BJ (cell line): ENCODE data around the gene PPP2R3B. TPM values are rescaled to one million over a fixed set of nuclear protein-coding genes. Genes with fewer than 3 reads are reported as not detected.

Experiments used
- CTCF ChIA-PET: fragments of 350-600 bp; formaldehyde crosslinking; extraction: SDS; loops from one replicate; lab custom pipeline; 2021; ENCODE audit warnings: antibody characterized with exemption, inconsistent platforms; lab: Yijun Ruan, JAX
- POLR2A ChIA-PET: fragments of 300-600 bp; sonication (Branson Sonifier 250); formaldehyde crosslinking; extraction: SDS; loops from one replicate; lab custom pipeline; 2021; ENCODE audit warnings: antibody characterized with exemption; lab: Charles Lee
- DNase-seq: peaks from one replicate; pipeline ENCODE4 v3.0.0-alpha.2; 2011; ENCODE audit warnings: low read depth
- H3K27me3 ChIP-seq: 2 replicates; pipeline ENCODE4 v1.6.0; 2011; ENCODE audit warnings: low read length; ENCODE audit not compliant: control insufficient read depth, insufficient read depth
- H3K36me3 ChIP-seq: 2 replicates; pipeline ENCODE4 v1.5.1; 2011; ENCODE audit warnings: low read length; ENCODE audit not compliant: control insufficient read depth, insufficient read depth
- H3K4me3 ChIP-seq: 2 replicates; pipeline ENCODE4 v1.5.1; 2011; ENCODE audit warnings: low read depth, mild to moderate bottlenecking, control low read depth, low read length
- polyA plus RNA-seq: library from polyadenylated mRNA; depleted of rRNA; stranded (reverse); fragments of >200 nt; gene quantifications from 2 replicates; pipeline ENCODE4 v1.2.3, GENCODE V29; 2011
- TF ChIP-seq, protein P1 (sequence below): IDR thresholded peaks from 2 replicates; pipeline ENCODE4 v1.5.1; 2011; ENCODE audit warnings: low read depth, mild to moderate bottlenecking, control low read depth, inconsistent platforms, low read length, moderate library complexity; ENCODE audit not compliant: insufficient read depth

Gene PPP2R3B
- polyA plus RNA-seq, 1 experiment = 14.9 TPM

DNA sequence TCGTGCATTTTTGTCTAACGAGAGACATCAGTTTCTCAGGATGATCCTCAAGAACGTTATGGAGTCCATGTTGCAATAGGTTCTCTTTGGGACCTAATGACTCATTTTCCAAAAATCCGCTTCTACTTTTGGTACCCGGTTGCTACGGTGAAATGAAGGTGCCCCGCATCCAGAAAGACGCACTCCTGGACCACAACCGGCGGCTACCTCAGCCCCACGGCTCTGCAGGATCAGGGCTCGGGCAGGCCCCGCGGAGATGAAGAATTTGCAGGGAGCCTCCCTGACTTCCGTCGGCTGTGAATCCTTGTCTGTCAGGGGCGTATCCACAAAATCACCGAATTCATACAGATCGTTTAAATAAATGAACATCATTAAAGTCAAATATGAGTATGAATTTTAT, 83.7 kb downstream of the PPP2R3B start:
- H3K36me3 ChIP-seq = peaks cover 20% of the 10 kb centered on the region
- no peak overlapping the region for H3K4me3 ChIP-seq
- H3K27me3 ChIP-seq = no peaks in the 10 kb centered on the region
- DNase-seq = no peak
- TF ChIP-seq, protein P1, sequence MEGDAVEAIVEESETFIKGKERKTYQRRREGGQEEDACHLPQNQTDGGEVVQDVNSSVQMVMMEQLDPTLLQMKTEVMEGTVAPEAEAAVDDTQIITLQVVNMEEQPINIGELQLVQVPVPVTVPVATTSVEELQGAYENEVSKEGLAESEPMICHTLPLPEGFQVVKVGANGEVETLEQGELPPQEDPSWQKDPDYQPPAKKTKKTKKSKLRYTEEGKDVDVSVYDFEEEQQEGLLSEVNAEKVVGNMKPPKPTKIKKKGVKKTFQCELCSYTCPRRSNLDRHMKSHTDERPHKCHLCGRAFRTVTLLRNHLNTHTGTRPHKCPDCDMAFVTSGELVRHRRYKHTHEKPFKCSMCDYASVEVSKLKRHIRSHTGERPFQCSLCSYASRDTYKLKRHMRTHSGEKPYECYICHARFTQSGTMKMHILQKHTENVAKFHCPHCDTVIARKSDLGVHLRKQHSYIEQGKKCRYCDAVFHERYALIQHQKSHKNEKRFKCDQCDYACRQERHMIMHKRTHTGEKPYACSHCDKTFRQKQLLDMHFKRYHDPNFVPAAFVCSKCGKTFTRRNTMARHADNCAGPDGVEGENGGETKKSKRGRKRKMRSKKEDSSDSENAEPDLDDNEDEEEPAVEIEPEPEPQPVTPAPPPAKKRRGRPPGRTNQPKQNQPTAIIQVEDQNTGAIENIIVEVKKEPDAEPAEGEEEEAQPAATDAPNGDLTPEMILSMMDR = no peak
- ChIA-PET CTCF (no interaction called here), POLR2A (no interaction called here)

DNA sequence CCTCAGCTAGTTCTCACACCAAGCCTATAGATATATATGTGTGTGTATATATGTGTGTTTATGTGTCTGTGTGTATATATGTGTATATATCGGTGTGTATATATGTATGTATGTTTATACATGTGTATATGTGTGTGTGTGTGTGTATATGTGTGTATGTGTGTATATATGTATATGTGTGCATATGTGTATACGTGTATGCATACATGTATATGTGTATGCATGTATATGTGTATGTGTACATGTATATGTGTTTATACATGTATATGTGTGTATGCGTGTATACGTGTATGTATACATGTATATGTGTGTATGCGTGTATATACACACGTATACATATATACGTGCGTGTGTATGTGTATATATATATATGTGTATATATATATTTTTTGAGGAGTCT, 86.4 kb downstream of the PPP2R3B start:
- TF ChIP-seq, protein P1 = no peak
- no peak for DNase-seq
- H3K27me3 ChIP-seq = no peaks in the 10 kb centered on the region
- H3K36me3 ChIP-seq = peaks cover 12% of the 10 kb centered on the region
- POLR2A ChIA-PET = no interaction called here
- no peak overlapping the region for H3K4me3 ChIP-seq
- CTCF ChIA-PET = no interaction called here

- CTCF ChIA-PET = no interaction called here
- TF ChIP-seq, protein P1 = no peak
- POLR2A ChIA-PET = no interaction called here
- Histone ChIP-seq H3K36me3 (peaks cover 8% of the 10 kb centered on the region), H3K27me3 (no peaks in the 10 kb centered on the region), H3K4me3 (no peak overlapping the region)
- no peak for DNase-seq
Measured at GRCh38 chrX:298993-299392, 87.7 kb downstream of the PPP2R3B start.

DNA sequence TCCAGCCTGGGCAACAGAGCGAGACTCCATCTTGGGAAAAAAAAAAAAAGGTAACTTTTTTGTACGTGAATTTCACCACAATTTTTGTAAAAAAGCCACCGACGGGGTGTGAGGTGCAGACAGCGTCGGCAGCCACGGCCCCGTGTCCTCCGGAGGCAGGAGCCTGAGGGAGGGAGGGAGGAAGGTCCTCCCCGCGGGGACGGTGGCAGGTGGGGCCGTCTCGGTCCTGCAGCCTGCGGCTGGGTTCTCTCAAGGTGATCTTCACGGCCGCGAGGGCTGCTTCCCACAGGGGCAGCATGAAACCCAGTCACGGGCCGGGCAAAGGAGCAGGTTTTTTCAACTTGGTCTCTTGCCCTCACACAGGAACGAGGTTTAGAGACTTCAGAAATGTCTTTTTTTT, 91.6 kb downstream of the PPP2R3B start:
- peaks cover 11% of the 10 kb centered on the region for H3K36me3 ChIP-seq
- no peak overlapping the region for H3K4me3 ChIP-seq
- CTCF ChIA-PET = no interaction called here
- TF ChIP-seq, protein P1 = no peak
- no peak for DNase-seq
- no peaks in the 10 kb centered on the region for H3K27me3 ChIP-seq
- POLR2A ChIA-PET = no interaction called here

DNA sequence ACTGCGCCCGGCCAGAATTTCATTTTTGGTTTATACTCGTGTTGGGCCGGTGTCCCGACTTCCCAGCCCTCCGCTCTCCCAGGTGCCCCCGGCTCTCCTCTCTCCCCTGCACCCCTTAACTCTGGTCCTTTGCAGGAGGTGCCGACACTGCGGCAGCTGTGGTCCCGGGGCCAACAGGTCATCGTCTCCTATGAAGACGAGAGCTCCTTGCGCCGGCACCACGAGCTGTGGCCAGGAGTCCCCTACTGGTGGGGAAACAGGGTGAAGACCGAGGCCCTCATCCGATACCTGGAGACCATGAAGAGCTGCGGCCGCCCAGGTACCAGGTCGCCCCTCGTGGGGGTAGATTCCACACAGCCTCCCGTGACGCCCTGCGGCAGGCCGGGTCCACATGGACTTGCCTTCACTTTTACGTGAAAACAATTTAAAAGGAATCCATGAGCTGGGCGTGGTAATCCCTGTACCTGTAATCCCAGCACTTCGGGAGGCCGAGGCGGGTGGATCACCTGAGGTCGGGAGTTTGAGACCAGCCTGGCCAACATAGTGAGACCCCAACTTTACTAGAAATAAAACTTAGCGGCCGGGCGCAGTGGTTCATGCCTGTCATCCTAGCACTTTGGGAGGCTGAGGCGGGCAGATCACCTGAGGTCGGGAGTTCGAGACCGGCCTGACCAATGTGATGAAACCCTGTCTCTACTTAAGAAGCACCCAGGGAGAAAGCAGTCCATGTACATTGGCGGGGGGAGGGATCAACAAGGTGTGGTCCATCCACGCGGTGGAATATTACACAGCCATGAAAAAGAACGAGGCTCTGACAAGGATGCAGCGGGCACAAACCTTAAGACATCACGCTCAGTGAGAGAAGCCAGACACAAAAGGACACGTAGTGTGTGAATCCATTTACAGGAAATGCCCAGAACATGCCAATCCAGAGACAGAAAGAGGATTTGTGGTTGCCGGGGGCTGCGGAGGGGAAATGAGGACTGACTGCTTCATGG, 93.5 kb downstream of the PPP2R3B start:
- TF ChIP-seq, protein P1 = no peak
- no peak overlapping the region for H3K4me3 ChIP-seq
- no peak for DNase-seq
- H3K27me3 ChIP-seq = no peaks in the 10 kb centered on the region
- peaks cover 11% of the 10 kb centered on the region for H3K36me3 ChIP-seq
- CTCF ChIA-PET = no interaction called here
- POLR2A ChIA-PET = no interaction called here
